Heart left ventricle (tissue), 16 donors: ENCODE data around the gene H6PD. TPM values are rescaled to one million over a fixed set of nuclear protein-coding genes. Genes with fewer than 3 reads are reported as not detected.
A peak's percentile ranks its signal among the peaks of the same experiment; 100 is the strongest.

Source experiments
- ATAC-seq, 4 donors: fragments of 200-7000 bp; cut with Tn5 transposase; one replicate each; pipeline ENCODE4 v1.9.1; 2020 to 2022; ENCODE audit warnings: moderate library complexity in 4 of 4, mild to moderate bottlenecking in 3 of 4, moderate number of reproducible peaks in 1 of 4
- DNase-seq, 5 donors: peaks; one replicate each; pipeline ENCODE4 v3.0.0-alpha.2; 2020
- H3K27ac ChIP-seq, 12 donors: fragments of 200-600 bp; sonication (generic) in 4 of 12; one replicate each; pipeline versions ENCODE4 v1.5.0 to v1.8.0; 2016 to 2022; ENCODE audit warnings: mild to moderate bottlenecking in 2 of 12
- H3K27me3 ChIP-seq, 9 donors: fragments of 200-600 bp; sonication (generic) in 2 of 9; one replicate each; pipeline versions ENCODE4 v1.5.1 to v1.8.0; 2016 to 2022; ENCODE audit warnings: mild to moderate bottlenecking in 3 of 9
- H3K36me3 ChIP-seq, 9 donors: fragments of 200-600 bp; sonication (generic) in 2 of 9; one replicate each; pipeline versions ENCODE4 v1.5.0 to v1.8.0; 2018 to 2022; ENCODE audit warnings: mild to moderate bottlenecking in 2 of 9
- H3K4me1 ChIP-seq, 12 donors: fragments of 200-600 bp; sonication (generic) in 4 of 12; one replicate each; pipeline versions ENCODE4 v1.5.0 to v1.8.0; 2016 to 2022; ENCODE audit warnings: mild to moderate bottlenecking in 3 of 12
- H3K4me3 ChIP-seq, 12 donors: fragments of 200-600 bp; sonication (generic) in 4 of 12; one replicate each; pipeline versions ENCODE4 v1.5.0 to v1.8.0; 2017 to 2022; ENCODE audit warnings: mild to moderate bottlenecking in 9 of 12, moderate library complexity in 4 of 12
- H3K9me3 ChIP-seq, 12 donors: fragments of 200-600 bp; sonication (generic) in 4 of 12; one replicate each; pipeline versions ENCODE4 v1.5.0 to v1.8.0; 2016 to 2022; ENCODE audit warnings: mild to moderate bottlenecking in 1 of 12
- CTCF ChIP-seq, 12 donors: fragments of 200-600 bp; sonication (generic) in 4 of 12; IDR thresholded peaks; one replicate each; pipeline versions ENCODE4 v1.5.0 to v1.8.0; 2018 to 2022; ENCODE audit warnings: antibody characterized with exemption in 12 of 12, mild to moderate bottlenecking in 5 of 12
- POLR2A ChIP-seq, 2 donors: fragments of 450-650 bp; IDR thresholded peaks; one replicate each; pipeline ENCODE4 v1.6.1; 2017; ENCODE audit warnings: antibody characterized with exemption in 2 of 2, mild to moderate bottlenecking in 2 of 2, moderate library complexity in 2 of 2
- WGBS, 4 donors: extraction: QIAGEN DNeasy Blood & Tissue Kit in 2 of 4; methylation state at CpG; one replicate each; pipeline versions ENCODE4 v1.1.5 to v1.1.7; 2013 to 2018; 5-methylcytosine and 5-hydroxymethylcytosine counted together
- intact Hi-C, 10 donors: fragments of 100-400 bp; cut with DNase I; formaldehyde crosslinking; loops; one replicate each; pipeline versions ENCODE4 v1.11.1 to v1.14.2; 2022
- polyA plus RNA-seq, 2 donors: library from polyadenylated mRNA; stranded (reverse); fragments of 200-250 nt; gene quantifications; one replicate each; pipeline ENCODE4 v1.2.3, GENCODE V29; 2013
- total RNA-seq, 9 donors: library from RNA; depleted of rRNA in 2 of 9; stranded (reverse); fragments of >200 nt in 2 of 9; fragmentation: NEBNext Ultra II Directional in 3 of 9; extraction: Animal tissue kit (Norgen Biotek cat#: 25700) in 3 of 9; gene quantifications; one replicate each; pipeline versions ENCODE4 v1.1.0 to v1.2.4, GENCODE V29; 2016 to 2023
- donor health status: ischemic (EF 13 %, LVEDD 7.1; RV severe dilation, severe dysfunction).
- donor health status: healthy with polysubstance abuse.
- donor health status: DM: no; HTN: yes; CAD: no.
- donor health status: DM: no; HTN: no; CAD: no.
- donor health status: ischemic (EF 25% LVEDD 6.9; RV normal size, moderate dysfunction).
- donor health status: ischemic (EF 25% LVEDD 5.7; RV mildly dilated, moderate dysfunction).
- donor health status: healthy.
- donor health status: DM: yes; HTN: yes; CAD: no.
- donor health status: ischemic (EF 35%, LVEDD 5.7; RV mildly dilated, moderate dysfunction).
- donor health status: nonischemic (EF 11% LVEDD 7.7; RV severe dilation, severe dysfunction).
- donor health status: DM: yes; HTN: yes; CAD: no.
- donor health status: PGD.
- donor health status: ischemic (EF 29% LVEDD 5.4; RV normal size, mild dysfunction).
- donor health status: nonischemic (EF 23%, LVEDD 6.1; RV moderate dilation, normal function).

H6PD gene
- total and polyA plus RNA-seq, 11 donors, result 11.0 to 54.5 (median 26.4) TPM

GRCh38 chr1:9313576-9313975 is 79.0 kb downstream of the H6PD start:
- no peak for ATAC-seq
- no peaks in the 10 kb centered on the region for H3K27me3 ChIP-seq

GRCh38 chr1:9314111-9314510 is 79.5 kb downstream of the H6PD start:
- H3K9me3 ChIP-seq, result no peaks in the 10 kb centered on the region
- TF ChIP-seq CTCF (IDR thresholded peaks at IDR 0.05), result no peak
- no peak for TF ChIP-seq POLR2A (IDR thresholded peaks at IDR 0.05)
- peaks cover 0 to 5% (median 0%) of the 10 kb centered on the region in 9 donors for H3K36me3 ChIP-seq
- peak overlapping the region in 1 of 12 donors; percentile 19 for H3K27ac ChIP-seq
- intact Hi-C loops, result no loop called here
- no peaks in the 10 kb centered on the region for H3K27me3 ChIP-seq
- H3K4me3 ChIP-seq, result no peak overlapping the region
- WGBS, 4 donors, result 73 to 83% (median 80%) methylated on average over 8 of the region's 8 CpGs
- peaks cover 0 to 30% (median 14%) of the 10 kb centered on the region in 12 donors for H3K4me1 ChIP-seq
- no peak for DNase-seq
- no peak for ATAC-seq

More at GRCh38 chr1:9313576-9313975, 79.0 kb downstream of the H6PD start:
- H3K4me3 ChIP-seq, result no peak overlapping the region
- peaks cover 0 to 30% (median 14%) of the 10 kb centered on the region in 12 donors for H3K4me1 ChIP-seq
- peaks cover 0 to 5% (median 0%) of the 10 kb centered on the region in 9 donors for H3K36me3 ChIP-seq
- peak overlapping the region in 1 of 12 donors; percentile 19 for H3K27ac ChIP-seq
- WGBS, 4 donors, result 89 to 93% (median 90%) methylated on average over 11 of the region's 11 CpGs
- intact Hi-C loops, result no loop called here
- no peaks in the 10 kb centered on the region for H3K9me3 ChIP-seq
- peak in 1 of 5 donors; percentile 10 for DNase-seq
- TF ChIP-seq POLR2A (IDR thresholded peaks at IDR 0.05) (no peak), CTCF (IDR thresholded peaks at IDR 0.05) (no peak)

GRCh38 chr1:9314711-9315379 is 80.3 kb downstream of the H6PD start:
- Histone ChIP-seq H3K9me3 (no peaks in the 10 kb centered on the region), H3K4me1 (peaks cover 0 to 34% (median 14%) of the 10 kb centered on the region in 12 donors), H3K4me3 (no peak overlapping the region), H3K27ac (peak overlapping the region in 1 of 12 donors; percentile 19), H3K36me3 (peaks cover 0 to 5% (median 0%) of the 10 kb centered on the region in 9 donors), H3K27me3 (no peaks in the 10 kb centered on the region)
- ATAC-seq (no peak), DNase-seq (no peak)
- no peak for TF ChIP-seq CTCF (IDR thresholded peaks at IDR 0.05)
- no peak for TF ChIP-seq POLR2A (IDR thresholded peaks at IDR 0.05)
- WGBS, 4 donors, result 84 to 88% (median 87%) methylated on average over 11 of the region's 11 CpGs
- intact Hi-C loops, result no loop called here

- no peak for TF ChIP-seq POLR2A (IDR thresholded peaks at IDR 0.05)
- no peak for TF ChIP-seq CTCF (IDR thresholded peaks at IDR 0.05)
- no peaks in the 10 kb centered on the region for H3K27me3 ChIP-seq
- 78 to 86% (median 83%) methylated on average over 19 to 20 of the region's 20 CpGs for WGBS, 4 donors
- H3K27ac ChIP-seq, result peak overlapping the region in 1 of 12 donors; percentile 24
- peaks cover 0 to 37% (median 14%) of the 10 kb centered on the region in 12 donors for H3K4me1 ChIP-seq
- no peaks in the 10 kb centered on the region for H3K9me3 ChIP-seq
- DNase-seq, result no peak
- intact Hi-C loops, result no loop called here
- ATAC-seq, result no peak
- peaks cover 0 to 5% (median 0%) of the 10 kb centered on the region in 9 donors for H3K36me3 ChIP-seq
- no peak overlapping the region for H3K4me3 ChIP-seq
These were observed 81.0 kb downstream of the H6PD start for GRCh38 chr1:9315411-9316079.
